ENCODE measurements around the gene ZG16B.

Gene ZG16B

DNA sequence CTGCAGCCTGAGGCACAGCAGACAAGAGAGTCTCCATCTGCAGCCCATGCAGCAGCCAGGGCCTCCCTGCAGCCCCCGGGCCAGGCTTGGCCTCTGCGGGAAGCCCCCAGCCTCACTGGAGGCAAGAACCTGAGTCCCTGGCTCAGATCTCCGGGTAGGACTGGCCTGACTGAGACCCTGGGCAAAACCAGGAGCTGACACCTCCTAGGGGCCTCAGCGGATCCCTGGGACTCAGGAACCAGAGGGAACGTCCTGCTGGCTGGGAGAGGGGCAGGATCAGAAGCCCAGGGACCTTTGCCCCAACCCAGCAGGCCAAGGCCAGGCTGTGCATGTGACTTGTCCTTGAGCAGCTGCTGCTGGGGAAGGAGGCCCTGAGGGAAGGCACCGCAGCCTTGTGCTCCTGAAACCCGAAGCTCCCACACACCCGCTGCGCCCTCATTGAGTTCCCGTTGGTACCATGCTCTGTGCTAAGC is 14.8 kb upstream of the ZG16B start:
- no peak overlapping the region for H3K4me2 ChIP-seq (ENCODE audit: low read length)
- TF ChIP-seq, protein P1, sequence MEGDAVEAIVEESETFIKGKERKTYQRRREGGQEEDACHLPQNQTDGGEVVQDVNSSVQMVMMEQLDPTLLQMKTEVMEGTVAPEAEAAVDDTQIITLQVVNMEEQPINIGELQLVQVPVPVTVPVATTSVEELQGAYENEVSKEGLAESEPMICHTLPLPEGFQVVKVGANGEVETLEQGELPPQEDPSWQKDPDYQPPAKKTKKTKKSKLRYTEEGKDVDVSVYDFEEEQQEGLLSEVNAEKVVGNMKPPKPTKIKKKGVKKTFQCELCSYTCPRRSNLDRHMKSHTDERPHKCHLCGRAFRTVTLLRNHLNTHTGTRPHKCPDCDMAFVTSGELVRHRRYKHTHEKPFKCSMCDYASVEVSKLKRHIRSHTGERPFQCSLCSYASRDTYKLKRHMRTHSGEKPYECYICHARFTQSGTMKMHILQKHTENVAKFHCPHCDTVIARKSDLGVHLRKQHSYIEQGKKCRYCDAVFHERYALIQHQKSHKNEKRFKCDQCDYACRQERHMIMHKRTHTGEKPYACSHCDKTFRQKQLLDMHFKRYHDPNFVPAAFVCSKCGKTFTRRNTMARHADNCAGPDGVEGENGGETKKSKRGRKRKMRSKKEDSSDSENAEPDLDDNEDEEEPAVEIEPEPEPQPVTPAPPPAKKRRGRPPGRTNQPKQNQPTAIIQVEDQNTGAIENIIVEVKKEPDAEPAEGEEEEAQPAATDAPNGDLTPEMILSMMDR (IDR thresholded peaks at IDR 0.05; ENCODE audit: low read depth, low read length, poor library complexity, severe bottlenecking): no peak
- no peak for TF ChIP-seq EZH2phosphoT487 (IDR thresholded peaks at IDR 0.05; ENCODE audit: borderline replicate concordance, low read length)
- H3K27ac ChIP-seq (ENCODE audit: low read depth, low read length): no peak overlapping the region
- H3K9me3 ChIP-seq (ENCODE audit: control insufficient read depth, insufficient read depth, low read length): no peaks in the 10 kb centered on the region
- no peaks in the 10 kb centered on the region for H3K4me1 ChIP-seq (ENCODE audit: control insufficient read depth, low read length)
- no peaks in the 10 kb centered on the region for H3K9me2 ChIP-seq (replicated peaks; ENCODE audit: control insufficient read depth, low read length)
- H4K20me1 ChIP-seq (ENCODE audit: control insufficient read depth, insufficient read depth, low read depth, low read length): no peaks in the 10 kb centered on the region
- H3K79me2 ChIP-seq (ENCODE audit: control insufficient read depth, low read length): no peaks in the 10 kb centered on the region
- peaks cover 8% of the 10 kb centered on the region for H3K27me3 ChIP-seq (ENCODE audit: control insufficient read depth, low read length)
- no peaks in the 10 kb centered on the region for H3F3A ChIP-seq (ENCODE audit: control insufficient read depth, insufficient read depth)
- no peak overlapping the region for H3K4me3 ChIP-seq (ENCODE audit: low read length)
- no peaks in the 10 kb centered on the region for H3K36me3 ChIP-seq (ENCODE audit: control insufficient read depth, low read length)

DNA sequence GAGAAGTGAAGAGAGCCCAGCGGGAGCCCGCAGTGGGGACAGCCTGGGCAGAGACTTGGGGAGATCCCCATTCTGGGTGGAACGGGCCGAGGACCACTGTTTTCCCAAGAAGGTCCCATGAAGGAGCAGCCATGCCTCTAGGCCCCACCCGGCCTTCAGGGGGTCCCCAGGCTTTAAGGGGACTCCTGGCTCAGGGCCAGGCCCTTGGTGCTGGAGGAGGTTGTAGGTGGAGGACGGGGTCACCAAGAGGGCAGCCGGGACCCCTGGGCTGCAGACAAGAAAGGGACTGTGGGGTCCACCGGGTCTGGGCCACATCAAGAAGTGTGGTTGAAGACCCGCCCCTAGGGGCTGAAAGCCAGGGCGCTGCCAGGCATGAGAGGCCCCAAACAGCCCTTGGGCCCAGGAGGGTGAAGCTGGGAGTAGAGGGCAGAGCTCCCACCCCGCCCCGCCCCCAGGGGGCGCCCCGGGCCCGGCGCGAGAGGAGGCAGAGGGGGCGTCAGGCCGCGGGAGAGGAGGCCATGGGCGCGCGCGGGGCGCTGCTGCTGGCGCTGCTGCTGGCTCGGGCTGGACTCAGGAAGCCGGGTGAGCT is 13.3 kb upstream of the ZG16B start, which contains the start of gene PRSS21:
Gene PRSS21, plus strand, starts transcription at position 487 of the 589 bp plus-strand sequence. Its CDS starts 32 bp downstream, at position 519.
- Histone ChIP-seq H3K4me3 (ENCODE audit: low read length) (no peak within 1 kb of the TSS), H3K36me3 (ENCODE audit: control insufficient read depth, low read length) (no peaks in the 10 kb centered on the region), H3K27ac (ENCODE audit: low read depth, low read length) (no peak within 1 kb of the TSS), H3K4me2 (ENCODE audit: low read length) (no peak within 1 kb of the TSS), H3K27me3 (ENCODE audit: control insufficient read depth, low read length) (peaks cover 1% of the 10 kb centered on the region), H4K20me1 (ENCODE audit: control insufficient read depth, insufficient read depth, low read depth, low read length) (no peaks in the 10 kb centered on the region), H3K4me1 (ENCODE audit: control insufficient read depth, low read length) (no peaks in the 10 kb centered on the region), H3K9me3 (ENCODE audit: control insufficient read depth, insufficient read depth, low read length) (no peaks in the 10 kb centered on the region), H3K9me2 (replicated peaks; ENCODE audit: control insufficient read depth, low read length) (no peaks in the 10 kb centered on the region), H3K79me2 (ENCODE audit: control insufficient read depth, low read length) (no peaks in the 10 kb centered on the region), H3F3A (ENCODE audit: control insufficient read depth, insufficient read depth) (no peaks in the 10 kb centered on the region)
- no peak for TF ChIP-seq EZH2phosphoT487 (IDR thresholded peaks at IDR 0.05; ENCODE audit: borderline replicate concordance, low read length)
- TF ChIP-seq, protein P1 (IDR thresholded peaks at IDR 0.05; ENCODE audit: low read depth, low read length, poor library complexity, severe bottlenecking): peak; percentile 34

DNA sequence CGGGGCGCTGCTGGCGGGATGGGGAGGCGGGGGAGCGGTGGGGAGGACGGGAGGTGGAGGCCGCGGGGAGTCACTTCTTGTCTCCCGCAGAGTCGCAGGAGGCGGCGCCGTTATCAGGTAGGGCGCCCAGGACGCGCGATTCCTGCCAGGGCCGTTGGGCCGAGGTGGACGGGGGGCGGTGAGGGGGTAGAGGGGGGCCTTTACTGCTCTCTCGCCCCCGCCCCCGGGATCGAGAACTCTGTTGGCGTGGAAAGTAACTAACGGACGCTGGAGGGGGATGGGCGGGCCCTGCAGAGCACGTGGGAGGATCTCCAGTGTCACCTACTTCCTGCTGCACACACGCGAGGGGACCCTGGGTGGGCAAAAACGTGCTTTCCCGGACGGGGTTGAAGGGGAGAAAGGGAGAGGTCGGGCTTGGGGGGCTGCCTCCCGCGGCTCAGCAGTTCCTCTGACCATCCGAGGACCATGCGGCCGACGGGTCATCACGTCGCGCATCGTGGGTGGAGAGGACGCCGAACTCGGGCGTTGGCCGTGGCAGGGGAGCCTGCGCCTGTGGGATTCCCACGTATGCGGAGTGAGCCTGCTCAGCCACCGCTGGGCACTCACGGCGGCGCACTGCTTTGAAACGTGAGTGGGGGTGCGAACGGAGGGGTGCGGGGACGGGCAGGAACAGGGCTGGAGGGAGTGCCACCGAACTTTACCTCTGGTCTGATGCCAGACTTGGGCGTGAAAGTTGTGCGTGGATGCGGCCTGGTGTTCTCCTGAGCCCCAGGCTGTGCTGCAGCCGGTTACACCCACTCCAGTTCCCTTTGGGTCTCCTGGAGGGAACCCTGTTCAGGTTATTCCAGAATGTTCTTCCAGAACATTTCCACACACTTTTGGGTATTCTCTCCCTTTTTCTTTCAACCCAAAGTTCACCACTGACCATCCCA is 12.5 kb upstream of the ZG16B start:
- Histone ChIP-seq H3K4me3 (ENCODE audit: low read length) (no peak overlapping the region), H3K4me1 (ENCODE audit: control insufficient read depth, low read length) (no peaks in the 10 kb centered on the region), H3K4me2 (ENCODE audit: low read length) (no peak overlapping the region), H3K27ac (ENCODE audit: low read depth, low read length) (no peak overlapping the region), H3K36me3 (ENCODE audit: control insufficient read depth, low read length) (no peaks in the 10 kb centered on the region), H3K9me2 (replicated peaks; ENCODE audit: control insufficient read depth, low read length) (no peaks in the 10 kb centered on the region), H3K27me3 (ENCODE audit: control insufficient read depth, low read length) (no peaks in the 10 kb centered on the region), H3F3A (ENCODE audit: control insufficient read depth, insufficient read depth) (no peaks in the 10 kb centered on the region), H3K9me3 (ENCODE audit: control insufficient read depth, insufficient read depth, low read length) (no peaks in the 10 kb centered on the region), H4K20me1 (ENCODE audit: control insufficient read depth, insufficient read depth, low read depth, low read length) (no peaks in the 10 kb centered on the region), H3K79me2 (ENCODE audit: control insufficient read depth, low read length) (no peaks in the 10 kb centered on the region)
- TF ChIP-seq EZH2phosphoT487 (IDR thresholded peaks at IDR 0.05; ENCODE audit: borderline replicate concordance, low read length): no peak
- TF ChIP-seq, protein P1 (IDR thresholded peaks at IDR 0.05; ENCODE audit: low read depth, low read length, poor library complexity, severe bottlenecking): no peak
